GM12878 (cell line): ENCODE data around the gene MARCHF10.

Experiments used
- BMI1 ChIP-seq: fragments of 450-650 bp; IDR thresholded peaks from 2 replicates; pipeline ENCODE4 v1.6.1; 2016; ENCODE audit warnings: mild to moderate bottlenecking, moderate library complexity, borderline replicate concordance
- CHD1 ChIP-seq: IDR thresholded peaks from 2 replicates; pipeline ENCODE4 v1.6.1; 2012; ENCODE audit warnings: low read depth, low read length, improper control_type of control experiment
- CTCF ChIP-seq, 3 experiments: IDR thresholded peaks in 2 of 3; conservative IDR thresholded peaks in 1 of 3; 2 replicates each; pipeline ENCODE4 v1.5.1; 2011; ENCODE audit warnings: low read depth in 3 of 3, low read length in 3 of 3, mild to moderate bottlenecking in 3 of 3, control low read depth in 2 of 3, moderate library complexity in 2 of 3, inconsistent platforms in 1 of 3, mixed read lengths in 1 of 3; ENCODE audit not compliant: control insufficient read depth in 2 of 3, insufficient read depth in 1 of 3; ENCODE audit errors: extremely low read depth in 1 of 3
- EZH2 ChIP-seq: IDR thresholded peaks from 2 replicates; pipeline ENCODE4 v1.6.1; 2012; ENCODE audit warnings: low read depth, mild to moderate bottlenecking, control low read depth, inconsistent platforms, low read length, borderline replicate concordance; ENCODE audit not compliant: control insufficient read depth
- KAT2A ChIP-seq: conservative IDR thresholded peaks from 2 replicates; pipeline ENCODE4 v1.6.1; 2011; ENCODE audit warnings: low read depth, low read length; ENCODE audit not compliant: control insufficient read depth
- KDM1A ChIP-seq: fragments of 200-600 bp; sonication (generic); IDR thresholded peaks from 2 replicates; pipeline ENCODE4 v1.6.1; 2016; ENCODE audit warnings: borderline replicate concordance
- YY1 ChIP-seq: IDR thresholded peaks from 2 replicates; pipeline ENCODE4 v1.6.1; 2011; ENCODE audit warnings: low read depth, mild to moderate bottlenecking, low read length

GRCh38 chr17:62763891-62764600 is 44.1 kb downstream of the MARCHF10 start:
- no peak for TF ChIP-seq BMI1
- TF ChIP-seq KDM1A, result no peak
- no peak for TF ChIP-seq EZH2
- TF ChIP-seq YY1, result no peak
- no peak for TF ChIP-seq KAT2A
- TF ChIP-seq CTCF (IDR thresholded peaks at IDR 0.05 in 2 of 3, conservative IDR thresholded peaks at IDR 0.05 in 1 of 3; ENCODE audit: control insufficient read depth in 2 of 3, extremely low read depth in 1 of 3, insufficient read depth in 1 of 3, low read depth in 3 of 3, low read length in 3 of 3), result no peak
- TF ChIP-seq CHD1, result no peak
